ENCODE results near the gene MGAT5.

The MGAT5 gene

GRCh38 chr2:134277223-134277622 is 23.4 kb downstream of the MGAT5 start:
- Histone ChIP-seq H3K36me3 (ENCODE audit: low read depth) (no peaks in the 10 kb centered on the region), H3K9me3 (ENCODE audit: severe bottlenecking) (no peaks in the 10 kb centered on the region), H3K4me3 (ENCODE audit: severe bottlenecking) (no peak overlapping the region), H3K27me3 (ENCODE audit: insufficient read depth, poor library complexity, severe bottlenecking) (no peaks in the 10 kb centered on the region), H3K4me1 (ENCODE audit: insufficient read depth, poor library complexity, severe bottlenecking) (no peaks in the 10 kb centered on the region), H3K27ac (ENCODE audit: poor library complexity, severe bottlenecking) (no peak overlapping the region)
- ATAC-seq (ENCODE audit: low read depth): no peak
- TF ChIP-seq, protein P1, sequence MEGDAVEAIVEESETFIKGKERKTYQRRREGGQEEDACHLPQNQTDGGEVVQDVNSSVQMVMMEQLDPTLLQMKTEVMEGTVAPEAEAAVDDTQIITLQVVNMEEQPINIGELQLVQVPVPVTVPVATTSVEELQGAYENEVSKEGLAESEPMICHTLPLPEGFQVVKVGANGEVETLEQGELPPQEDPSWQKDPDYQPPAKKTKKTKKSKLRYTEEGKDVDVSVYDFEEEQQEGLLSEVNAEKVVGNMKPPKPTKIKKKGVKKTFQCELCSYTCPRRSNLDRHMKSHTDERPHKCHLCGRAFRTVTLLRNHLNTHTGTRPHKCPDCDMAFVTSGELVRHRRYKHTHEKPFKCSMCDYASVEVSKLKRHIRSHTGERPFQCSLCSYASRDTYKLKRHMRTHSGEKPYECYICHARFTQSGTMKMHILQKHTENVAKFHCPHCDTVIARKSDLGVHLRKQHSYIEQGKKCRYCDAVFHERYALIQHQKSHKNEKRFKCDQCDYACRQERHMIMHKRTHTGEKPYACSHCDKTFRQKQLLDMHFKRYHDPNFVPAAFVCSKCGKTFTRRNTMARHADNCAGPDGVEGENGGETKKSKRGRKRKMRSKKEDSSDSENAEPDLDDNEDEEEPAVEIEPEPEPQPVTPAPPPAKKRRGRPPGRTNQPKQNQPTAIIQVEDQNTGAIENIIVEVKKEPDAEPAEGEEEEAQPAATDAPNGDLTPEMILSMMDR (IDR thresholded peaks at IDR 0.05; ENCODE audit: poor library complexity, severe bottlenecking): no peak
- no peak for DNase-seq (ENCODE audit: low spot score)

DNA sequence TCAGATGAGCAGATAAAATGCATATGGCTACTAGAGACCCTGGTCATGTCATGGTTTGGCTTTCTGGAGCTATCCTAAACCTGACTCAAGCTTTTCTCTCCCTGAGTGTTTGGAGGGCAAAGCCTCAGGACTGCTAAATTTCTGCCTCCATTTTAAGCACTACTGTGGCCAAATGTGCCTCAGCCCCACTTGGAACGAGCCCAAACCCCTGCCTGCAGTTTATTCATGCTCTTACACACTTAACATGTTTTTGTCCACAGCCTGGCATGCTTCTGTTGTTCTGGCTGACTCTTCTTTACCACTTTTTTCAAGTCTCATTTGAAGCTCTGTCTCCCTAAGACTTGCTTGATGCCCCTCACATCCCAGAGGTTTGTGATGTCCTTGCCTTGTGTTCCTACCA is 24.7 kb downstream of the MGAT5 start:
- no peaks in the 10 kb centered on the region for H3K36me3 ChIP-seq (ENCODE audit: low read depth)
- DNase-seq (ENCODE audit: low spot score): no peak
- no peaks in the 10 kb centered on the region for H3K4me1 ChIP-seq (ENCODE audit: insufficient read depth, poor library complexity, severe bottlenecking)
- no peak for ATAC-seq (ENCODE audit: low read depth)
- no peak overlapping the region for H3K4me3 ChIP-seq (ENCODE audit: severe bottlenecking)
- H3K27me3 ChIP-seq (ENCODE audit: insufficient read depth, poor library complexity, severe bottlenecking): no peaks in the 10 kb centered on the region
- H3K27ac ChIP-seq (ENCODE audit: poor library complexity, severe bottlenecking): no peak overlapping the region
- no peaks in the 10 kb centered on the region for H3K9me3 ChIP-seq (ENCODE audit: severe bottlenecking)
- TF ChIP-seq, protein P1 (IDR thresholded peaks at IDR 0.05; ENCODE audit: poor library complexity, severe bottlenecking): no peak

DNA sequence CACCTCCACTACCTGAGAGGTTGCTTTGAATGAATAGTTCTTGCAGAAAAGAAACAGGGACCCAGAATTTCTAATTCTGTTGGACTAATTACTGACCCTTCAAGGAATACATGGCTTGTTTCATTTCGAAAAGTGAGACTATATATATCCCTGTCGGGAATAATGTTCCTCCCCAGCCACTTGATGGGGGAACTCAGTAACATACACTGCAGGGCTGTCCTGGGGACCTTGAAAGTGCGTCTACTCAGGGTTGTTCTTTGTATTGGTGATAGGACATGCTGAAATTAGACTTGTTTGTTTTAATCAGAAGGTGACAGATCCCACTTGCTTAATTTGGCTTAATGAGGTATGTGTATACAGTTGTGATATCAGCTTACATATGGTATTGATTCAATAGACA is 25.5 kb downstream of the MGAT5 start:
- Histone ChIP-seq H3K4me1 (ENCODE audit: insufficient read depth, poor library complexity, severe bottlenecking) (no peaks in the 10 kb centered on the region), H3K27me3 (ENCODE audit: insufficient read depth, poor library complexity, severe bottlenecking) (no peaks in the 10 kb centered on the region), H3K9me3 (ENCODE audit: severe bottlenecking) (no peaks in the 10 kb centered on the region), H3K4me3 (ENCODE audit: severe bottlenecking) (no peak overlapping the region), H3K36me3 (ENCODE audit: low read depth) (no peaks in the 10 kb centered on the region), H3K27ac (ENCODE audit: poor library complexity, severe bottlenecking) (no peak overlapping the region)
- DNase-seq (ENCODE audit: low spot score) (no peak), ATAC-seq (ENCODE audit: low read depth) (no peak)
- TF ChIP-seq, protein P1 (IDR thresholded peaks at IDR 0.05; ENCODE audit: poor library complexity, severe bottlenecking): no peak

DNA sequence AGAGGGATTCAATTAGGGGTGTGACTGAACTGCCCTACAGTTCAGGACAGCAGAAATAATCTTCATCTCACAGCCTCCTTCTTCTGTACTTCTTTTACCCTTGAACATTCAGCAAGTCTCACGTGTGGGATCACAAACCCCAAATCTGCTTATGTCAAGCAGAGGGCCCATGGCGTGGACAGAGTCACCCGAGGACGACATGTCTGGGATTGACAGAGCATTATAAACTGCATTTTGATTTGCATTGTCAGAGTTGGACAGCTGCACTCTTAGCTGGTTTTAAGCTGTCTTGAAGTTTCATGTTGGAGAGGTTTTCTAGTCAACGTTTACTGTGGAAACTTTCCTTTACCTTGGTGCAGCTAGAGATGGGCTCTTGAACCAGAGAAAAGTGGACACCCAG is 26.4 kb downstream of the MGAT5 start:
- H3K36me3 ChIP-seq (ENCODE audit: low read depth): no peaks in the 10 kb centered on the region
- ATAC-seq (ENCODE audit: low read depth) (no peak), DNase-seq (ENCODE audit: low spot score) (no peak)
- H3K27ac ChIP-seq (ENCODE audit: poor library complexity, severe bottlenecking): no peak overlapping the region
- H3K4me3 ChIP-seq (ENCODE audit: severe bottlenecking): no peak overlapping the region
- no peaks in the 10 kb centered on the region for H3K27me3 ChIP-seq (ENCODE audit: insufficient read depth, poor library complexity, severe bottlenecking)
- H3K4me1 ChIP-seq (ENCODE audit: insufficient read depth, poor library complexity, severe bottlenecking): no peaks in the 10 kb centered on the region
- TF ChIP-seq, protein P1 (IDR thresholded peaks at IDR 0.05; ENCODE audit: poor library complexity, severe bottlenecking): no peak
- no peaks in the 10 kb centered on the region for H3K9me3 ChIP-seq (ENCODE audit: severe bottlenecking)

DNA sequence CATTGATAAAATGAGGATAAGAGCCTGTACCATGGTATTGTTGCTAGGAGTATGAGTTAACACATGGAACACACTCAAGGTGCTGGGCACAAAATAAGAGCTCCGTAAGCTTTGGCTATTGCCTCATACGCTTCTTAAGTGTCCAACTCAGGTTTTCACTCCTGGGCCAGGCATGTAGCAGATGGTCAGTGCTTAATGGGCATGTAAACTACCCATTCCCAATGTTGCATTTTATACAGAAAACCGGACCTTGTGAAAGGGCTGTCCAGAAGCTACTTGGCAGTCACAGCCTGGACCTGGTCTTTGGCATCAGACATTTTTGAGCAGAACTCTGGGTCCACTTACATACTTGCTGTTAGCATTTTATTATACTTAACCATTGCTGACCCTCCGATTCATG is 26.9 kb downstream of the MGAT5 start:
- DNase-seq (ENCODE audit: low spot score) (no peak), ATAC-seq (ENCODE audit: low read depth) (no peak)
- Histone ChIP-seq H3K4me3 (ENCODE audit: severe bottlenecking) (no peak overlapping the region), H3K4me1 (ENCODE audit: insufficient read depth, poor library complexity, severe bottlenecking) (no peaks in the 10 kb centered on the region), H3K36me3 (ENCODE audit: low read depth) (no peaks in the 10 kb centered on the region), H3K27ac (ENCODE audit: poor library complexity, severe bottlenecking) (no peak overlapping the region), H3K9me3 (ENCODE audit: severe bottlenecking) (no peaks in the 10 kb centered on the region), H3K27me3 (ENCODE audit: insufficient read depth, poor library complexity, severe bottlenecking) (no peaks in the 10 kb centered on the region)
- TF ChIP-seq, protein P1 (IDR thresholded peaks at IDR 0.05; ENCODE audit: poor library complexity, severe bottlenecking): no peak
